Measurements from ENCODE around the gene ZNF594.
"Not testable (repeated sequence)": the region's sequence is repeated elsewhere in the genome, so short reads cannot be mapped to it uniquely, and the experiment has no call there.

The ZNF594 gene

DNA sequence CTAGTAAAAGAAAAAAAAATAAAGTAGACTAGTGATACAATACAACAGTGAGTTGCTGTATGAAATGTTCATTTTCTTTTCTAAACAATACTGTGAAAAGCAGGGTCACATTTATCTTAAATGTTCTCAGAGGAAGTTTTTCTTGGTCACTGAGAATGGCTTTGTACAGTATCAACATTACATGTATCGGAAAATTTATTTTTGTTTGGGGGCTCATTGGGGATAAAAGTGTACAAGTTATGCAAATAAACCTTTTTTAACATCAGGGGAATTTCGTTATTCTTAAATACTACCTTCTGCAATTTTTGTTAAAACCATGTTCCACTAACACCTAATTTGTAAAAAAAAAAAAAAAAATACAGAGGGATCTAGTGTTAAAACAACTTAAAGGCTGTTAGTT is 8.7 kb upstream of the ZNF594 start:
- DNase-seq = no peak

DNA sequence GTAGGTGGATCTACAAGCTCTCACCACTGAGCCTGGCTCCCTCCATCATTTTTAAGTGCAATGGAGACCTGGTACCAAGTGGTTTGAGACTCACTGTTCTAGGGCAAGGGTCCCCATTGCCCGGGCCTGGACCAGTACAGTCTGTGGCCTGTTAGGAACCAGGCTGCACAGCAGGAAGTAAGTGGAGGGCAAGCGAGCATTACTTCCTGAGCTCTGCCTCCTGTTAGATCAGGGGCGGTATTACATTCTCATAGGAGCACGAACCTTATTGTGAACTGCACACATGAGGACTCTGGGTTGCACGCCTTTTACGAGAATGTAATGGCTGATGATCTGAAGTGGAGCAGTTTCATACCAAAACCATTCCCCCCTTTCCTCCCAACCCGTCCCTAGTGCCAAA is 6.8 kb upstream of the ZNF594 start:
- no peak for DNase-seq

- DNase-seq = no peak
These were observed 2.7 kb upstream of the ZNF594 start for GRCh38 chr17:5194346-5194745.

DNA sequence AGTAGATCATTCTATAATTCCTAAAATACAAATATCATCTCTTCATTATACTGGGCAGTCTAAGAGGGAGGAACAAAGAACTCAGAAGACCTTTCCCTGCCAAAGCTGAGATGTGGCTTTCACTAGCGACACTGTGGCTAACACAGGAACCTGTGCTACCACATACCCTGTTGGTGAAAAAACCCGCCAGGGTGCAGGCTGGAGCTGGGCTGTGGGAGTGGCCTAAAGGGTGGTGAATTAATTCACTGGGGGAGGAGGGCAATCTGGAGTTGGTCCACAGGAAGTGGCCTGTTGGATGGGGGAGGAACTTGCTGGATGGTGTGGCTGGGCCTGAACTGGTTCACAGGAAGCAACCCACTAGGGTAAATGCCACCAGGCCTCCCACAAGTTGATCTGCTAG is 7.4 kb downstream of the ZNF594 start:
- no peak for DNase-seq

GRCh38 chr17:5183410-5183793 is 8.3 kb downstream of the ZNF594 start:
- DNase-seq = no peak

GRCh38 chr17:5182597-5183409 is 8.9 kb downstream of the ZNF594 start:
- no peak for DNase-seq

- no peak for DNase-seq
These were observed 10.0 kb downstream of the ZNF594 start for GRCh38 chr17:5181509-5182305.

DNA sequence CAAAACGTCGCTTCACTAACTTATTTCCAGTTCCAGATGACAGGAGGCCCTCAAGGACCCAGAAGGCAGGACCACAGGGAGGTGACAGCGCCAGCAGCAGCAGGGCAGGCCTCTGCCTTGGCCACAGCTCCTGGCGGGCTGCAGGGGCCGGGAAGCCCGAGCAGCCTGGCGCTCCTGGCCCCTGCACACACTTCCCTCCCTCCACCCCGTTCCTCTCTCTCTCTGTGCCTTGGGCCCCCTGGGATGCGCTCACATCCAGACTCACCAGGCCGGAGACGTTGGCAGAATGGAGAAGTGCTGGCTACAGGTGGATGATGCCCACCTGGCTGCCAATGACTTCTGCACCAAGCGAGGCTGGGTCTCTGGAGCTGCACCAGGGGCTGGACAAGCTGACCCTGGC is 12.7 kb downstream of the ZNF594 start:
- no peak for DNase-seq

DNA sequence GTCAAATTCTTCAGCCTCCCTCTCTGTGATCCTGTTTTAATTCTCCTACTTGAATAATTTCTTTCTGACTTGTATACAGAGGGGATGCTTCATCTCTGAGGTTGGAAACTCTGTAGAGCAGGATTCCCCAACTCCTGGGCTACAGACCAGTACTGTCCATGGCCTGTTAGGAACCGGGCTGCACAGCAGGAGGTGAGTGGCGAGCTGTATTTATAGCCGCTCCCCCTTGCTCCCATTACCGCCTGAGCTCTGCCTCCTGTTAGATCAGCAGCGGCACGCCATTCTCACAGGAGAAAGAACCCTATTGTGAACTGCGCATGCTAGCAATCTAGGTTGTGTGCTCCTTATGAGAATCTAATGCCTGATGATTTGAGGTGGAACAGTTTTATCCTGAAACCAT is 16.6 kb downstream of the ZNF594 start:
- not testable (repeated sequence) for DNase-seq

DNA sequence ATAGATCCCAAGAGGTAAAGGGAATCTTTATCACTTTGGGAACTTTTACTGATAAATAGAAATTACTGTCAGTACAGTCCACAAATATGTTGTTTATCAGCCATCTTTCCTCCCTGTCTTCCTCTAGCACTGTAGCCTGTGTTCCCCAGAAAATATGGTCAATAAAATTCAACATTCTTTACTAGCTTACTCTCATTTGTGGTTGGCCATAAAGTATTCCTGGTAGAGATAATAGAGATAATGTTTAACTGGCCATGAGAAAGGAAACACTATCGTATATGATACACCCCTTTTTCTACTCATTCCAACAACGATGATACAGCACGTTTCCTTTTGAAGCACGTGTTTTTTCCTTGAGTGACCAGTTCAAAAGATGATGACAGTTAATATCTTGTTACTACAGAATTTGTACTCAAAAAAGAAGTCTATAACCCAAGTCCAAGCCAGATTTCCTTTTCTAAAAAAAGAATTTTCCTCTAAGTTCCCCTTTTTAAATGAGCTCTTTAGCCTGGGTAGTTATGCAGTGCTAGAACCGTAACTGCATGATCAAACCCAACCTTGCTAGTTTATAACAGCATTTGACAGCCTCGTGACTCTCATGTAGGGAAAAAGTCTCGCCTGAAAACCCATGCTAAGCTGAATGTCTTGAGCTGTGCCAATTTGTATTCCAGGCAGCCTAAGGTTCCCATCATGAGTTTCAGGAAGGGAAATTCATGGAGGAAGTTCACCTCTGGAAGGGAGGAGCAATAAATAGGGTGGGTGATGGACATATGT is 25.7 kb downstream of the ZNF594 start:
- DNase-seq = not testable (repeated sequence)

GRCh38 chr17:5164436-5164835 is 27.2 kb downstream of the ZNF594 start:
- DNase-seq = no peak

GRCh38 chr17:5161793-5162192 is 29.9 kb downstream of the ZNF594 start:
- DNase-seq = not testable (repeated sequence)

GRCh38 chr17:5160702-5161101 is 31.0 kb downstream of the ZNF594 start:
- DNase-seq = not testable (repeated sequence)

- DNase-seq = not testable (repeated sequence)
These were observed 45.5 kb downstream of the ZNF594 start for GRCh38 chr17:5146122-5146521.

DNA sequence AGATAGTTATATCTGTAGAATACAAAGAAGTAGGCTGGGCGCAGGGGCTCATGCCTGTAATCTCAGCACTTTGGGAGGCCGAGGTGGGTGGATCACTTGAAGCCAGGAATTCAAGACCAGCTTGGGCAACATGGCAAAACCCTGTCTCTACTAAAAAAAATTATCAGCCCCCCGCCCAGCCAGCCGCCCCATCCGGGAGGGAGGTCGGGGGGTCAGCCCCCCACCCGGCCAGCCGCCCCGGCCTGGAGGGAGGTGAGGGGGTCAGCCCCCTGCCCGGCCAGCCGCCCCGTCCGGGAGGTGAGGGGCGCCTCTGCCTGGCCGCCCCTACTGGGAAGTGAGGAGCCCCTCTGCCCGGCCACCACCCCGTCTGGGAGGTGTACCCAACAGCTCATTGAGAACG is 48.8 kb downstream of the ZNF594 start:
- DNase-seq = not testable (repeated sequence)

- DNase-seq = peak; percentile 33
These were observed 52.3 kb downstream of the ZNF594 start for GRCh38 chr17:5139458-5139732.

DNA sequence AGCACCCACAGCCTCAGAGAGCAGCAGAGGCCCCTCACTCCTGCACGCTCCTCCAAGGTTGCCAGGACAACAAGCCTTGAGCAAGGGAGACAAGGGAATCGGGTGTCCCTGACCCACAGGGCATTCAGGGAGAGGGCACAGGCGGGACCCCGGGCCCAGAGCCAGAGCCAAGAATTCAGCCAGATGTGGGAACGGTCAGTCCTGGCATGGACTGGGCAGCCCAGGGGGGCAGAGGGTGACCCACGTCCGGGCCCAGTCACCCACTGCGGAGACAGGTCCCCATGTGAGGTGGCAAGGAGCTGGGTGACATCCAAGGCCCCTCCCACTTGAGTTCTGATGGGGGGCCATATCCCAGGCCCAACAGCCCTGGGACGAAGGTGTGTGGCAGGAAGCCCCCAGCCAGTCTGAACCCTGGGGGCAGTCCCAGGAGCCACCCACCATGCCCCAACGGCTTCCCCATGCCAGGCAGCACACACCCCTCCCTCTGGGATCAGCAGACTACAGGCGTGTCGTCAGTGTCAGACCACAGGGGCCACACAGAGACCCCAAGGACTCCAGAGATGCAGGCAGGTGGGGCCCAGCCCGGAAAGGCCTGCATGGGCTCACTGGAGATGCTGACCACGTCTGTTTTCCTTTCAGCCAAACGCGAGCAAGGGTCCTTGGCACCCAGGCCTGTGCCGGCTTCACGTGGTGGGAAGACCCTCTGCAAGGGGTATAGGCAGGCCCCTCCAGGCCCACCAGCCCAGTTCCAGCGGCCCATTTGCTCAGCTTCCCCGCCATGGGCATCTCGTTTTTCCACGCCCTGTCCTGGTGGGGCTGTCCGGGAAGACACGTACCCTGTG is 52.8 kb downstream of the ZNF594 start:
- peak; percentile 46 for DNase-seq

DNA sequence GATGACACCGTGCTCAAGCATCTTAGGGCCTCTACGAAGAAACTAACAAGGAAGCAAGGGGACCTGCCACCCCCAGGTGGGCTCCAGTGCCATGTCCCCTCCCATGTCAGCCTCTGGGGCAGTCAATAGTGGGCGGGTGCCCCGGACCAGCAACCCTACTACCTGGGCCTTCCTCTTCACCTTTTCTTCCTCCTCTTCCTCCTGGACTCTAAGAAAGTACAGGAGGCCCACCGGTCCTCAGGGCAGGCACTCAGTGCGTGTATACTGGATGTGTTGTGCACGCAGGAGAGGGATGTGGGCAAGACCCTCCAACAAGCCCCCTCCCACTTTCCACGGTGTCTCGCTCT is 53.5 kb downstream of the ZNF594 start:
- peak; percentile 44 for DNase-seq

DNA sequence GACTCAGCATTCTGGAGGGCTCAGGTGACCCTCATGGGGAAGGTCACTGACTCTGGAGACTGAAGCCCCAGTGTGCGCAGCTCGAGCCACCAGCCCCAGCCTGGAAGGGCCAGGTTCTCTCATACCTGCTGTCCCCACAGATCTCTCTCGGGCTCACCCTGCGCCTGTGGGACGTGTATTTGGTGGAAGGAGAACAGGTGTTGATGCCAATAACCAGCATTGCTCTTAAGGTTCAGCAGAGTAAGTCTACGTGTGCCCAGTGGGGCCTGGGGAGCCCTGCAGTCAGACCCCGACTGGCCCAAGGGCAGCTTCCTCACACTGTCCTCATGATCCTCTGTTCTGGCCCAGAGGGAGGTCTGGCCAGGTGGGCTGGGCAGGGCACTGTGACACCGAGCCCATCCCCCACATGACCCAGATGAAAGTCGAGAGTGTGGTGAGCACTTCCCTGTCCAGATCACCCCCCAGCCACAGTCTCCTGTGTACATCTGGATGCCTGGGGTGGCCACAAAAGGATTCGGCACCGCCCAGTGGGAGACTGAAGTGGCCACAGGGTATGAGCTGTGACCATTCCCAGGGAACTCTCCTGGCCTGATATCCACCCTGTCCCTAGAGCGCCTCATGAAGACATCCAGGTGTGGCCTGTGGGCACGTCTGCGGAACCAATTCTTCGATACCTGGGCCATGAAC is 54.0 kb downstream of the ZNF594 start:
- peak; percentile 50 for DNase-seq

- peak; percentile 38 for DNase-seq
These were observed 54.9 kb downstream of the ZNF594 start for GRCh38 chr17:5136580-5137412.

Measured in activated CD8-positive, alpha-beta memory T cell treated with anti-CD3 and anti-CD28 coated beads for 24 hours (primary cell).